ENCODE measurements around the gene ATP2A3.
A peak's percentile ranks its signal among the peaks of the same experiment; 100 is the strongest.

The ATP2A3 gene

GRCh38 chr17:4008441-4009185 is 44.4 kb upstream of the ATP2A3 start:
- Histone ChIP-seq H3K4me3 (ENCODE audit: low read length, poor library complexity, severe bottlenecking) (no peak overlapping the region), H3K9me3 (ENCODE audit: insufficient read depth, low read depth, low read length) (no peaks in the 10 kb centered on the region), H3K27me3 (ENCODE audit: insufficient read depth, low read length, poor library complexity, severe bottlenecking) (no peaks in the 10 kb centered on the region), H3K9me2 (replicated peaks; ENCODE audit: low read depth, low read length) (no peaks in the 10 kb centered on the region), H3F3A (ENCODE audit: low read depth) (no peaks in the 10 kb centered on the region), H3K36me3 (ENCODE audit: insufficient read depth, low read length) (peaks cover 52% of the 10 kb centered on the region; the same call in 1 of the 2 replicates), H4K20me1 (ENCODE audit: insufficient read depth, low read length, poor library complexity, severe bottlenecking) (no peaks in the 10 kb centered on the region), H3K79me2 (ENCODE audit: insufficient read depth, low read length) (no peaks in the 10 kb centered on the region), H3K4me1 (ENCODE audit: insufficient read depth, low read length, poor library complexity, severe bottlenecking) (peaks cover 11% of the 10 kb centered on the region), H3K4me2 (ENCODE audit: low read depth, low read length, poor library complexity, severe bottlenecking) (no peak overlapping the region), H3K9ac (ENCODE audit: low read depth, low read length, poor library complexity, severe bottlenecking) (no peak overlapping the region), H2AFZ (ENCODE audit: low read length) (no peak overlapping the region)
- no peak for TF ChIP-seq EZH2phosphoT487 (IDR thresholded peaks at IDR 0.05; ENCODE audit: borderline replicate concordance)

GRCh38 chr17:4008082-4008435 is 43.8 kb upstream of the ATP2A3 start:
- no peak overlapping the region for H3K4me2 ChIP-seq (ENCODE audit: low read depth, low read length, poor library complexity, severe bottlenecking)
- H4K20me1 ChIP-seq (ENCODE audit: insufficient read depth, low read length, poor library complexity, severe bottlenecking), result no peaks in the 10 kb centered on the region
- H3K9me2 ChIP-seq (replicated peaks; ENCODE audit: low read depth, low read length), result no peaks in the 10 kb centered on the region

GRCh38 chr17:4007346-4008081 is 43.3 kb upstream of the ATP2A3 start:
- Histone ChIP-seq H3F3A (ENCODE audit: low read depth) (no peaks in the 10 kb centered on the region), H3K79me2 (ENCODE audit: insufficient read depth, low read length) (no peaks in the 10 kb centered on the region), H3K27me3 (ENCODE audit: insufficient read depth, low read length, poor library complexity, severe bottlenecking) (no peaks in the 10 kb centered on the region), H3K9ac (ENCODE audit: low read depth, low read length, poor library complexity, severe bottlenecking) (no peak overlapping the region), H3K4me3 (ENCODE audit: low read length, poor library complexity, severe bottlenecking) (no peak overlapping the region), H3K9me2 (replicated peaks; ENCODE audit: low read depth, low read length) (no peaks in the 10 kb centered on the region), H2AFZ (ENCODE audit: low read length) (no peak overlapping the region), H3K36me3 (ENCODE audit: insufficient read depth, low read length) (peaks cover 44% of the 10 kb centered on the region; the same call in 1 of the 2 replicates), H4K20me1 (ENCODE audit: insufficient read depth, low read length, poor library complexity, severe bottlenecking) (no peaks in the 10 kb centered on the region), H3K9me3 (ENCODE audit: insufficient read depth, low read depth, low read length) (no peaks in the 10 kb centered on the region), H3K4me1 (ENCODE audit: insufficient read depth, low read length, poor library complexity, severe bottlenecking) (peaks cover 11% of the 10 kb centered on the region), H3K4me2 (ENCODE audit: low read depth, low read length, poor library complexity, severe bottlenecking) (peak overlapping the region; percentile 37)
- TF ChIP-seq EZH2phosphoT487 (IDR thresholded peaks at IDR 0.05; ENCODE audit: borderline replicate concordance) (no peak), CTCF (conservative IDR thresholded peaks at IDR 0.05; ENCODE audit: low read length) (no peak)

More at GRCh38 chr17:4008082-4008435, 43.8 kb upstream of the ATP2A3 start:
- Histone ChIP-seq H3K9ac (ENCODE audit: low read depth, low read length, poor library complexity, severe bottlenecking) (no peak overlapping the region), H3K4me1 (ENCODE audit: insufficient read depth, low read length, poor library complexity, severe bottlenecking) (peaks cover 11% of the 10 kb centered on the region), H3F3A (ENCODE audit: low read depth) (no peaks in the 10 kb centered on the region), H2AFZ (ENCODE audit: low read length) (no peak overlapping the region), H3K27me3 (ENCODE audit: insufficient read depth, low read length, poor library complexity, severe bottlenecking) (no peaks in the 10 kb centered on the region), H3K9me3 (ENCODE audit: insufficient read depth, low read depth, low read length) (no peaks in the 10 kb centered on the region), H3K4me3 (ENCODE audit: low read length, poor library complexity, severe bottlenecking) (no peak overlapping the region), H3K36me3 (ENCODE audit: insufficient read depth, low read length) (peaks cover 46% of the 10 kb centered on the region; the same call in 1 of the 2 replicates), H3K79me2 (ENCODE audit: insufficient read depth, low read length) (no peaks in the 10 kb centered on the region)
- TF ChIP-seq EZH2phosphoT487 (IDR thresholded peaks at IDR 0.05; ENCODE audit: borderline replicate concordance) (no peak), CTCF (conservative IDR thresholded peaks at IDR 0.05; ENCODE audit: low read length) (peak; percentile 61)
